Lower lobe of right lung (tissue), 2 donors: ENCODE data around the gene BRD8. TPM values are rescaled to one million over a fixed set of nuclear protein-coding genes. Genes with fewer than 3 reads are reported as not detected.

Experiments
- ATAC-seq, 2 donors: fragments of 200-7000 bp; cut with Tn5 transposase; one replicate each; pipeline ENCODE4 v1.9.1; 2020 to 2022; ENCODE audit warnings: mild to moderate bottlenecking in 2 of 2, moderate library complexity in 2 of 2
- DNase-seq: peaks from one replicate; pipeline ENCODE4 v3.0.0-alpha.2; 2020
- H3K27ac ChIP-seq: fragments of 200-600 bp; one replicate; pipeline ENCODE4 v1.8.0; 2022
- H3K27me3 ChIP-seq: fragments of 200-600 bp; one replicate; pipeline ENCODE4 v1.8.0; 2022; ENCODE audit warnings: low read depth
- H3K36me3 ChIP-seq: fragments of 200-600 bp; one replicate; pipeline ENCODE4 v1.8.0; 2022; ENCODE audit warnings: mild to moderate bottlenecking
- H3K4me1 ChIP-seq: fragments of 200-600 bp; one replicate; pipeline ENCODE4 v1.8.0; 2022
- H3K4me3 ChIP-seq: fragments of 200-600 bp; one replicate; pipeline ENCODE4 v1.8.0; 2022; ENCODE audit warnings: mild to moderate bottlenecking
- H3K9me3 ChIP-seq: fragments of 200-600 bp; one replicate; pipeline ENCODE4 v1.8.0; 2022
- CTCF ChIP-seq: fragments of 200-600 bp; IDR thresholded peaks from one replicate; pipeline ENCODE4 v1.8.0; 2022; ENCODE audit warnings: antibody characterized with exemption, mild to moderate bottlenecking
- intact Hi-C: fragments of 100-400 bp; cut with DNase I; formaldehyde crosslinking; loops from one replicate; pipeline ENCODE4 v1.11.0; 2022
- total RNA-seq: library from RNA; stranded (reverse); fragmentation: NEBNext Ultra II Directional; extraction: Animal tissue kit (Norgen Biotek cat#: 25700); gene quantifications from one replicate; pipeline ENCODE4 v1.2.1, GENCODE V29; 2021
- donor health status: DM: no; HTN: yes; CAD: no; lungs with severe emphysema.

BRD8 gene
- total RNA-seq, 1 donor from 2014 or later = 56.9 TPM

- intact Hi-C loops = no loop called here
- Histone ChIP-seq H3K36me3 (peaks cover 43% of the 10 kb centered on the region), H3K27me3 (no peaks in the 10 kb centered on the region), H3K9me3 (no peaks in the 10 kb centered on the region), H3K4me1 (peaks cover 32% of the 10 kb centered on the region), H3K27ac (peak overlapping the region; percentile 85), H3K4me3 (peak overlapping the region; percentile 91)
- DNase-seq = peak; percentile 61
- no peak for TF ChIP-seq CTCF
- peak; percentile 46 to 77 for ATAC-seq
Measured at GRCh38 chr5:138177941-138178515, 402 bp downstream of the BRD8 start.

- Histone ChIP-seq H3K36me3 (peaks cover 100% of the 10 kb centered on the region), H3K9me3 (no peaks in the 10 kb centered on the region), H3K4me1 (peaks cover 5% of the 10 kb centered on the region), H3K4me3 (no peak overlapping the region), H3K27me3 (no peaks in the 10 kb centered on the region), H3K27ac (no peak overlapping the region)
- no peak for ATAC-seq
- intact Hi-C loops = no loop called here
- no peak for TF ChIP-seq CTCF
- no peak for DNase-seq
Measured at GRCh38 chr5:138170299-138170698, 8.1 kb downstream of the BRD8 start.

- no peak overlapping the region for H3K4me3 ChIP-seq
- ATAC-seq (no peak), DNase-seq (no peak)
- H3K27me3 ChIP-seq = no peaks in the 10 kb centered on the region
- H3K4me1 ChIP-seq = peaks cover 5% of the 10 kb centered on the region
- intact Hi-C loops = no loop called here
- no peak overlapping the region for H3K27ac ChIP-seq
- H3K36me3 ChIP-seq = peaks cover 100% of the 10 kb centered on the region
- H3K9me3 ChIP-seq = no peaks in the 10 kb centered on the region
- TF ChIP-seq CTCF = no peak
Measured at GRCh38 chr5:138169124-138169523, 9.3 kb downstream of the BRD8 start.

- H3K36me3 ChIP-seq = peaks cover 100% of the 10 kb centered on the region
- H3K4me1 ChIP-seq = no peaks in the 10 kb centered on the region
- H3K9me3 ChIP-seq = no peaks in the 10 kb centered on the region
- no peaks in the 10 kb centered on the region for H3K27me3 ChIP-seq
- H3K27ac ChIP-seq = no peak overlapping the region
- ATAC-seq (no peak), DNase-seq (no peak)
- intact Hi-C loops = no loop called here
- no peak overlapping the region for H3K4me3 ChIP-seq
- no peak for TF ChIP-seq CTCF
Measured at GRCh38 chr5:138163721-138164120, 14.7 kb downstream of the BRD8 start.

- H3K9me3 ChIP-seq = no peaks in the 10 kb centered on the region
- peaks cover 95% of the 10 kb centered on the region for H3K36me3 ChIP-seq
- TF ChIP-seq CTCF = no peak
- no peak overlapping the region for H3K27ac ChIP-seq
- H3K4me3 ChIP-seq = no peak overlapping the region
- H3K27me3 ChIP-seq = no peaks in the 10 kb centered on the region
- DNase-seq (no peak), ATAC-seq (no peak)
- intact Hi-C loops = no loop called here
- H3K4me1 ChIP-seq = no peaks in the 10 kb centered on the region
Measured at GRCh38 chr5:138160706-138161105, 17.7 kb downstream of the BRD8 start.

- DNase-seq (no peak), ATAC-seq (no peak)
- H3K9me3 ChIP-seq = no peaks in the 10 kb centered on the region
- no peaks in the 10 kb centered on the region for H3K4me1 ChIP-seq
- H3K27ac ChIP-seq = no peak overlapping the region
- H3K27me3 ChIP-seq = no peaks in the 10 kb centered on the region
- H3K36me3 ChIP-seq = peaks cover 84% of the 10 kb centered on the region
- H3K4me3 ChIP-seq = no peak overlapping the region
- intact Hi-C loops = no loop called here
- no peak for TF ChIP-seq CTCF
Measured at GRCh38 chr5:138159666-138160065, 18.8 kb downstream of the BRD8 start.
